Kidney capillary endothelial cell (primary cell): Measurements from ENCODE around the gene CACNA1C.

Experiments used
- DNase-seq: peaks from one replicate; pipeline ENCODE4 v3.0.0-alpha.2; 2018; ENCODE audit warnings: low spot score

Gene CACNA1C

DNA sequence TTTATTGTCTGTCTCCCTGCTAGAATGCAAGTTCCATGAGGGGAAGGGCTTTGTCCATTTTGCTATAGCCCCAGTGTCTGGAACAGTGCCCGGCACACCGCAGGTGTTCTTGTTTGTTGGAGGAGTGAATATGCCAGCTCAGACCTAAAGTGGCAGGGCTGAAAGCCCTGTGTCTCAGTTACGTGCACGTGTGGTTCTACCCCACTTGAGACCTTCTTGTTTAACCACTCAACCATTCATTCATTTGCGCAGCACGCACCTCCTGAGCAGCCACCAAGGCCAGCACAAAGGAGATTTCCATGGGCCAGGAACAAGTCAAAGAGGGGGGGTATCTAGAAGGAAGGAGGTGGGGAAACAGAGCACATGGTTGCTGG, 404.0 kb downstream of the CACNA1C start:
- DNase-seq = no peak

DNA sequence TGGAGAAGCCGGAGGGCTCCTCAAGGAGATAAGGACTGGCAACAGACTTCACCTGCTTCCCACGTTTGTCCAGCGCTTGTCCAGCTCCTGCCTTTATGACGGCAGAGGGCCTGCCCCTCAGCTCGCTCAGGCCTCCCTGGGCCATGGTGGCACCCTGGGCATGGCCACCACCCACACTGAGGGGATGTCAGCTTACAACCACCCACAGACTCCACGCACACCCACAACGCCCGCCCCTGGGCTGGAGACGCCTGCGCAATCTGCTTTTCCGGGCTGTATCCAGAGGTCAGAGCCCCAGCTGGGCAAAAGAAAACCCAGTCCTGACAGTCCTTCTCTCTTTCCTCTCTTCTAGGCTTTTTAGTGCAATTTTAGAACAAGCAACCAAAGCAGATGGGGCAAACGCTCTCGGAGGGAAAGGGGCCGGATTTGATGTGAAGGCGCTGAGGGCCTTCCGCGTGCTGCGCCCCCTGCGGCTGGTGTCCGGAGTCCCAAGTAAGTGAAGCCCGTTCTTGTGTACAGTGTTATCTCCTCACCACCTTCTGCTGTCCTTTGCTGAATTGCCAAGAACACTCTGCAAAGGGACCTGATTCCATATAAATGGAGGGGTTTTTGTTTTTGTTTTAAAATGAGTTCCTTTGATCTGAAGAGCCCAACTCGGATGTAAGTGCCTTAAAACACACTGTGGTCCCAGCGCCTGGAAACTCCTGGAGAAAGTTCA, 404.6 kb downstream of the CACNA1C start:
- no peak for DNase-seq

GRCh38 chr12:2457933-2458414, 405.2 kb downstream of the CACNA1C start:
- no peak for DNase-seq

- no peak for DNase-seq
Measured at GRCh38 chr12:2460051-2460670, 407.4 kb downstream of the CACNA1C start.

GRCh38 chr12:2461046-2461445, 408.3 kb downstream of the CACNA1C start:
- DNase-seq = no peak

GRCh38 chr12:2461645-2462044, 408.9 kb downstream of the CACNA1C start:
- no peak for DNase-seq

- DNase-seq = no peak
Measured at GRCh38 chr12:2462087-2462486, 409.3 kb downstream of the CACNA1C start.

- DNase-seq = no peak
Measured at GRCh38 chr12:2463719-2464118, 410.9 kb downstream of the CACNA1C start.

DNA sequence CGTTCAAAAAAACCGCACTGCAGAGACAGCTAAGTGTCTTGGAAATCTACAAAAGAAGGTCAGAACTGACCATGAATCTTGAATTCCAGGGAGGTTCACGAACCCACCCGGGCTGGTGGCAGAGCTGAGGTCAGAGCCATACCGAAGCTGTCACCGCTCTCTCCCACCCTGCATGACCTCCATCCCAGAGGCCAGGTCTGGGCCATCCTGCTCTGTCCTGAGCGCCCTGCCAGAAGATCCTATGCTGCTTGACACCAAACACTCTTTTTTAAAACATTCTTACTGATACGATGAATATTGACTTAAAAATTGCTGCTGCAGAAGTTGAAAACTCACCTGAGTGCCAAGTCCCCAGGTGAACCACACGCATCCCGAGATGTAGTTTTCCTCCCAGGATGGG, 412.9 kb downstream of the CACNA1C start:
- DNase-seq = no peak

DNA sequence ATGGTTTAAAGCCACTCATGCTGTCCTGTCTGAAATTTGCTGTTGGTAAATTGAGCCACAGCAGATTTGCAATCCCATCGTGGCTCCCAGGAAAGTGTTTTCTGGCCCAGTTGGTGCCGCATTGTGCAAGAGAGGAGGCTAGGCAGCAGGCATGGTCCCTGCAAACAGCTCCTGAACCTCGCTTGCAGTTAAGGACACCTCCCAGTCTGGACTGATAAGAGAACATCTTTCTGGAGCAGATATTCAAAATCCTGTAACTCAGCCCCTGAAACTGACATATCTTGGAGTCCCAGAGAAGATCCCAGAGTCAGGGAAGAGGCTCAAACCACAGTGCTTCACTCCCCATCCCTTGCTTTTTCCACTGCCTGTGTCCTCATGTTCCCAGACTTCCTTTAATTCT, 413.4 kb downstream of the CACNA1C start:
- no peak for DNase-seq

- DNase-seq = no peak
Measured at GRCh38 chr12:2467447-2468195, 414.8 kb downstream of the CACNA1C start.

DNA sequence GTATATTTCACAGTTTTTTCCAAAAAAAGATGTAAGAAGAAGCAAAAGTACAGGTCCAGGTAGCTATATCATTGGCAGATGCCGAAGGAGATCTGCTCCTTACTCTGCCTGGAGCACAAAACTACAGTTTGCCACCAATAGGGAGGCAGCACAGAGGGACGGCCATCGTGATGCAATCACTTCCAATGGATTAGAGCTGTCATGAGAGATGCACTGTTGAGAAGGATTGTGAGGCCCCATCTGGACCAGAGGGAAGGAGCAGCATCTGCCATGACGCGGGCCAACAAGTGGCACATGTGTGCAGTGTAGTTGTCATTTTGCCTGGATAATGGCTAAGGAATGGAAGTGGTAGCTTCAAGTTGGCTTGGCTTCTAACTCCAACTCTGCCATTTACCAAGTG, 423.2 kb downstream of the CACNA1C start:
- no peak for DNase-seq

GRCh38 chr12:2477009-2477766, 424.4 kb downstream of the CACNA1C start:
- DNase-seq = no peak

GRCh38 chr12:2479851-2480535, 427.2 kb downstream of the CACNA1C start:
- no peak for DNase-seq

- no peak for DNase-seq
Measured at GRCh38 chr12:2481346-2481745, 428.6 kb downstream of the CACNA1C start.

DNA sequence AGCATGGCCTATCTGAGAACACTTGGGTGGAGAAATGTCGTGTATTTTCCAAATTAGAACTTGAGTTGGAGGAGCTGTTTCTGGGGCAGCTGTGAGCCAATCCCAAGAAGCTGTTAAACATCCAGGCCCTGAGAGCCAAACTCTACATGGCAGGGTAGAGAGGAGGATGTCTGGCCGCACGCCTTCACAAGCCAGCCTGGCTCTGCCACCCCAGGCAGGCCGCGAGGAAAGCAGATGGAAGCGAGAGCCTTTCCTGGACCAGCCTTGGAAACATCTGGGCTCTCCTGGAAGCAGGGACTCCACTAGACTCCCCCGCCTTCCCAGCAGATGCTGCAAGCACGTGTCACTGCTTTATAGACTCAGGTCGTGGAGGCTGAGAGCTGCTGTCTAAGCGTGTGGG, 429.2 kb downstream of the CACNA1C start:
- DNase-seq = no peak

DNA sequence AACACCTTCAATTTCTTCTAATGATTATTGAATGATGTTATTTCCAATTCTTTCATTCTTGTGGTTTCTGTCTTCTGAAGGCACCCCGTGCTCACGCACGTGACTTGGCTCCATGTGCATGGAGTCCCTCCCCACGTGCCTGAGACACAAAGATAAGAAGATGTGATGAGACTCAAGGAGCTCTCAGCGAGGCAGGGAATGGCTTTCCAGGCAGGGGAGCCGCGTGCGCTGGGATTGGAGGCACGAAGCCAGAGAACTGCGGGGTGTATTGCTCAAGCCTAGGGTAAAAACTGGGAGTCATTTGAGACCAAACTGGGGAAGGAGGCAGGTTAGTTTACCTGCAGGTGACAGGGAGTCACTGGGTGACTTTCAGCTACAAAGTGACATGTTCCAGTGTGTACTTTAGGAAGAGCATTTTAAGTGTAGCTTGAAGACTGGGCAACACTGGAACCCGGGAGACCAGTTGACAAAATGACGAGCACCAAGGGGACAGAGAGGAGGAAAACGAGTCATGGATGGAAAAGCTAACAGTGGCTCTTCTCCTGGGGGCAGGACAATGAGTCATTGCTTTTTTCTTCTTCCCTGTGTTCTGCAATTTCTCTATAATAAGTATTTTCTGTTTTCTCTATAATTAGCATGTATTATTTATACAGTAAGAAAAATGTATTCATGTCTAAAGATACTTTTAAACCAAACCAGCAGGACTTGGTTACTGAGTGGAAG, 430.3 kb downstream of the CACNA1C start:
- DNase-seq = no peak

DNA sequence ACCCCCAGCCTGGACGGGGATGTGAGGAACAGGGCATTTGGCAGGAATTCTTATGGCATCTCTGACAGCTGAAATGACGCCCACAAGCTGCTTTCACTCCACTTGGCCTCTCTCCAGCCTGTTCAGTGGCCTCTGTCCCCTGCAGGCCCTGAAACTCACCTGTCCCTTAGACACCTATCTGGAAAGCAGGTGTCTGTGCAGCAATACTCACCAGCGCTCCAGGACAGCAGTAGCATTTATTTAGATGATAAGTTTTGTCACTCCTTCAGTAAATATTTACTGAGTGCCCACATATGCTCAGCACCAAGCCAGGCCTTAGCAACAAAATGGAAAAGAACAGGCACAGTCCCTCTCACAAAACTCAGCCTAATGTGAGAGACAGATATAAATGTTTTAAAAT, 430.9 kb downstream of the CACNA1C start:
- no peak for DNase-seq

GRCh38 chr12:2484141-2484776, 431.5 kb downstream of the CACNA1C start:
- DNase-seq = no peak

DNA sequence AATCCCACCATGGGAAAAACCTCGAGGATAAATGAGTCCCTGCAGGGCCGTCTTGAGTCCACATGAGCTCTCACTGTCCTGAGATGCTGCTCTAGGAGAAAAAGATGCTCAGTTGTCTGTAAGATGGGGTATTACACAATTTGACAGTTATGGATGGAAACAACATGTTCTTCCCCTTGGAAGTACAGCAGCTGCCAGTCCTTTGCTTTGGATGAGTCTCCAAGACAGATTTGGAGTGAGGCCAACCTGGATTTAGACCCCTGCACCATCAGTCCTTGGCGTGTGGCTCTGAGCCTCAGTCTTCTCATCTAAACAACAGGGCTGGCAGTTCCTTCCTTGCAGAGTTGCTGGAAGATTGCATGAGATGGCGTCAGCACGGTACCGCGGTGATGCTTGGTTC, 432.9 kb downstream of the CACNA1C start:
- no peak for DNase-seq

DNA sequence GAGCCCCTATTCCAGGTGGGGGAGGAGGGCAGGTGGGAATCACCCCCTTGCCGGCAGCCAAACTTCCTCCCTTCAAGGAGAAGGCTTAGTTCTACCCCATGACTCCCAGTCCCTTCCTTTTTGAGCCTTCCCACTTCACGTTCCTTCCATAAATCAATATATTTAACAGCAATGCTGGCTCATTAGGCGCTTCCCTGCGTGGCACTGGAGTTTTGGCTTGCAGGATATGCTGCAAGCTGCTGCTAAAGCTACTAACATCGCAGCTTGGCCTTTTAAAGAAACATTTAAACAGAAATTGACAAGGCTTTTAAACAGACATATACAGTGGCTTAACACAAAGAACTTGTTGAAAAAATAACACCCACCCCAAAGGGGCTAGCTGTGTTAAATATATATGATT, 434.0 kb downstream of the CACNA1C start:
- no peak for DNase-seq
